Transverse colon (tissue), 4 donors: ENCODE data around the gene SLBP.
A peak's percentile ranks its signal among the peaks of the same experiment; 100 is the strongest.

Experiments used
- CTCF ChIP-seq, 5 experiments: fragments of 200-600 bp in 3 of 5; fragments of 450-650 bp in 2 of 5; sonication (generic) in 3 of 5; IDR thresholded peaks; 1 replicate in 2 of 5; 2 replicates in 3 of 5; pipeline ENCODE4 v1.5.1; 2016 to 2017; ENCODE audit warnings: antibody characterized with exemption in 5 of 5, inconsistent platforms in 3 of 5, mild to moderate bottlenecking in 2 of 5, moderate library complexity in 1 of 5
- POLR2A ChIP-seq: fragments of 450-650 bp; IDR thresholded peaks from one replicate; pipeline ENCODE4 v1.6.1; 2016; ENCODE audit warnings: antibody characterized with exemption, mild to moderate bottlenecking, moderate library complexity
- POLR2AphosphoS5 ChIP-seq, 3 donors: sonication (generic); formaldehyde crosslinking; IDR thresholded peaks; one replicate each; pipeline ENCODE4 v1.6.1; 2016; ENCODE audit warnings: antibody characterized with exemption in 3 of 3

GRCh38 chr4:1726146-1726934 is 14.2 kb upstream of the SLBP start:
- TF ChIP-seq CTCF (IDR thresholded peaks at IDR 0.05) (peak; percentile 94 to 99 (median 98)), POLR2A (no peak), POLR2AphosphoS5 (IDR thresholded peaks at IDR 0.05) (no peak)
